B cell (primary cell): Measurements from ENCODE around the gene DHX9. TPM values are rescaled to one million over a fixed set of nuclear protein-coding genes. Genes with fewer than 3 reads are reported as not detected.

ENCODE experiments used
- ATAC-seq: fragments of 200-7000 bp; cut with Tn5 transposase; one replicate; pipeline ENCODE4 v1.10.0; 2021; ENCODE audit warnings: low read depth, mild to moderate bottlenecking, moderate number of reproducible peaks, moderate library complexity
- CTCF ChIA-PET: fragments of 350-600 bp; sonication (Branson Sonifier 250); formaldehyde crosslinking; loops from one replicate; lab custom pipeline; 2021; ENCODE audit warnings: antibody characterized with exemption, inconsistent platforms; lab: Charles Lee
- POLR2A ChIA-PET: fragments of 350-600 bp; sonication (Branson Sonifier 250); formaldehyde crosslinking; loops from one replicate; lab custom pipeline; 2021; ENCODE audit warnings: antibody characterized with exemption; lab: Charles Lee
- DNase-seq: peaks from one replicate; pipeline ENCODE4 v3.0.0; 2013
- H2AFZ ChIP-seq: 2 replicates; pipeline ENCODE4 v1.6.1; 2012; ENCODE audit warnings: mild to moderate bottlenecking, low read depth, low read length; ENCODE audit not compliant: insufficient read depth, poor library complexity, severe bottlenecking
- H3K27ac ChIP-seq, 2 donors: 1 replicate in 1 of 2; 2 replicates in 1 of 2; pipeline ENCODE4 v1.5.1; 2012 to 2013; ENCODE audit warnings: low read length in 2 of 2, mild to moderate bottlenecking in 2 of 2, moderate library complexity in 1 of 2
- H3K27me3 ChIP-seq, 4 experiments: fragments of 200-600 bp in 1 of 4; sonication (generic) in 1 of 4; replicated peaks in 1 of 4; 1 replicate in 2 of 4; 2 replicates in 2 of 4; pipeline versions ENCODE4 v1.6.1 to v1.7.0; 2013 to 2016; ENCODE audit warnings: low read length in 3 of 4, mild to moderate bottlenecking in 2 of 4, mixed read lengths in 1 of 4, moderate library complexity in 1 of 4; ENCODE audit not compliant: insufficient read depth in 4 of 4, control insufficient read depth in 3 of 4; ENCODE audit errors: control extremely low read depth in 1 of 4
- H3K36me3 ChIP-seq, 2 experiments: replicated peaks in 1 of 2; 1 replicate in 1 of 2; 2 replicates in 1 of 2; pipeline versions ENCODE4 v1.6.1 to v1.7.1; 2013; ENCODE audit warnings: low read length in 1 of 2; ENCODE audit not compliant: insufficient read depth in 2 of 2, control insufficient read depth in 1 of 2; ENCODE audit errors: control extremely low read depth in 1 of 2, extremely low read depth in 1 of 2
- H3K4me1 ChIP-seq, 2 donors: fragments of 200-600 bp in 1 of 2; sonication (generic) in 1 of 2; 1 replicate in 1 of 2; 2 replicates in 1 of 2; pipeline versions ENCODE4 v1.5.1 to v1.6.1; 2013 to 2017; ENCODE audit warnings: low read length in 2 of 2; ENCODE audit not compliant: control insufficient read depth in 2 of 2, insufficient read depth in 2 of 2
- H3K4me2 ChIP-seq: replicated peaks from 2 replicates; pipeline ENCODE3; 2012; ENCODE audit warnings: mild to moderate bottlenecking, low read depth, low read length; ENCODE audit not compliant: poor library complexity, severe bottlenecking
- H3K4me3 ChIP-seq, 5 experiments: fragments of 200-600 bp in 1 of 5; sonication (generic) in 1 of 5; 1 replicate in 3 of 5; 2 replicates in 2 of 5; pipeline versions ENCODE4 v1.5.1 to v1.7.0; 2011 to 2016; ENCODE audit warnings: low read length in 4 of 5, mild to moderate bottlenecking in 4 of 5, low read depth in 2 of 5, control low read depth in 1 of 5, moderate library complexity in 1 of 5; ENCODE audit not compliant: insufficient read depth in 1 of 5; ENCODE audit errors: control extremely low read depth in 1 of 5, extremely low read depth in 1 of 5
- H3K79me2 ChIP-seq: fragments of 200-600 bp; sonication (generic); one replicate; pipeline ENCODE4 v1.6.0; 2016; ENCODE audit warnings: low read length; ENCODE audit not compliant: control insufficient read depth, insufficient read depth
- H3K9ac ChIP-seq: fragments of 200-600 bp; sonication (generic); 2 replicates; pipeline ENCODE4 v1.6.1; 2017; ENCODE audit warnings: mild to moderate bottlenecking, low read length, moderate library complexity
- H3K9me3 ChIP-seq, 3 donors: one replicate each; pipeline versions ENCODE4 v1.6.1 to v1.7.1; 2013; ENCODE audit warnings: low read length in 2 of 3; ENCODE audit not compliant: control insufficient read depth in 2 of 3, insufficient read depth in 1 of 3; ENCODE audit errors: control extremely low read depth in 1 of 3
- H4K20me1 ChIP-seq: 2 replicates; pipeline ENCODE4 v1.6.0; 2012; ENCODE audit warnings: mild to moderate bottlenecking, low read length; ENCODE audit not compliant: insufficient read depth, control insufficient read depth, poor library complexity, severe bottlenecking
- H3K27ac Mint-ChIP-seq: one replicate; pipeline ENCODE4 v1.8.0; 2021; ENCODE audit warnings: mixed read lengths
- H3K27me3 Mint-ChIP-seq: one replicate; pipeline ENCODE4 v1.8.0; 2021; ENCODE audit warnings: mixed read lengths
- H3K4me1 Mint-ChIP-seq: one replicate; pipeline ENCODE4 v1.8.0; 2021; ENCODE audit warnings: mixed read lengths
- H3K4me3 Mint-ChIP-seq: one replicate; pipeline ENCODE4 v1.8.0; 2021; ENCODE audit warnings: mixed read lengths
- H3K9me3 Mint-ChIP-seq: one replicate; pipeline ENCODE4 v1.8.0; 2022; ENCODE audit warnings: mixed read lengths; ENCODE audit not compliant: insufficient read depth
- CTCF ChIP-seq: fragments of 200-600 bp; IDR thresholded peaks from one replicate; pipeline ENCODE4 v1.8.0; 2022; ENCODE audit warnings: antibody characterized with exemption, mild to moderate bottlenecking
- EZH2 ChIP-seq: IDR thresholded peaks from 2 replicates; pipeline ENCODE4 v1.6.1; 2012; ENCODE audit warnings: borderline replicate concordance, low read depth, mild to moderate bottlenecking, moderate library complexity, low read length; ENCODE audit not compliant: insufficient read depth, poor library complexity, severe bottlenecking
- WGBS: methylation state at CpG from one replicate; pipeline ENCODE4 v1.1.5; 2013; ENCODE audit warnings: missing lambda C conversion rate; ENCODE audit not compliant: insufficient coverage; 5-methylcytosine and 5-hydroxymethylcytosine counted together
- intact Hi-C: fragments of 100-400 bp; cut with micrococcal nuclease; formaldehyde crosslinking; loops from one replicate; pipeline ENCODE4 v1.10.0; 2022
- polyA plus RNA-seq: library from polyadenylated mRNA; depleted of rRNA; stranded (reverse); fragments of >200 nt; gene quantifications from 2 replicates; pipeline ENCODE4 v1.2.3, GENCODE V29; 2012
- total RNA-seq, 2 donors: library from RNA; stranded (reverse); fragments of 120-200 nt in 1 of 2; gene quantifications; 1 replicate in 1 of 2; 2 replicates in 1 of 2; pipeline versions ENCODE4 v1.2.3 to v1.2.4, GENCODE V29; 2013 to 2022

The DHX9 gene
- total and polyA plus RNA-seq, 2 donors (not counting 1 experiment from before 2014, with no cell fraction given) = 70.6 to 213 TPM

GRCh38 chr1:182917378-182917777, 78.2 kb downstream of the DHX9 start:
- H3K27ac Mint-ChIP-seq = no peak overlapping the region
- no peaks in the 10 kb centered on the region for H3K4me1 Mint-ChIP-seq
- Histone ChIP-seq H3K9me3 (peaks cover 0 to 8% (median 0%) of the 10 kb centered on the region in 3 donors), H3K36me3 (no peaks in the 10 kb centered on the region), H2AFZ (no peak overlapping the region), H4K20me1 (no peaks in the 10 kb centered on the region), H3K27me3 (peaks cover 0 to 6% (median 0%) of the 10 kb centered on the region in 4 experiments), H3K4me3 (no peak overlapping the region), H3K4me1 (no peaks in the 10 kb centered on the region), H3K27ac (no peak overlapping the region), H3K79me2 (no peaks in the 10 kb centered on the region), H3K4me2 (no peak overlapping the region), H3K9ac (no peak overlapping the region)
- ATAC-seq (no peak), DNase-seq (no peak)
- no peak for TF ChIP-seq EZH2
- TF ChIP-seq CTCF = no peak
- H3K27me3 Mint-ChIP-seq = peaks cover 23% of the 10 kb centered on the region
- intact Hi-C loops = no loop called here
- ChIA-PET CTCF (no interaction called here), POLR2A (no interaction called here)
- H3K4me3 Mint-ChIP-seq = no peak overlapping the region
- WGBS = 79% methylated on average over 3 of the region's 3 CpGs
- H3K9me3 Mint-ChIP-seq = no peaks in the 10 kb centered on the region

- no peaks in the 10 kb centered on the region for H3K79me2 ChIP-seq
- no peaks in the 10 kb centered on the region for H3K27me3 ChIP-seq
- H3K4me3 ChIP-seq = no peak overlapping the region
- ChIA-PET POLR2A (no interaction called here), CTCF (no interaction called here)
- Mint-ChIP-seq H3K9me3 (no peaks in the 10 kb centered on the region), H3K4me1 (peaks cover 14% of the 10 kb centered on the region), H3K27me3 (peaks cover 4% of the 10 kb centered on the region), H3K27ac (no peak overlapping the region), H3K4me3 (no peak overlapping the region)
- H2AFZ ChIP-seq = no peak overlapping the region
- no peaks in the 10 kb centered on the region for H3K9me3 ChIP-seq
- no peaks in the 10 kb centered on the region for H3K36me3 ChIP-seq
- DNase-seq = no peak
- intact Hi-C loops = no loop called here
- TF ChIP-seq EZH2 = no peak
- TF ChIP-seq CTCF = no peak
- no peak for ATAC-seq
- WGBS = no CpG with 5 or more reads among the region's 1 CpG
- H3K4me1 ChIP-seq = peaks cover 2 to 3% of the 10 kb centered on the region in 2 donors
- H3K27ac ChIP-seq = no peak overlapping the region
- H4K20me1 ChIP-seq = no peaks in the 10 kb centered on the region
- H3K9ac ChIP-seq = no peak overlapping the region
- no peak overlapping the region for H3K4me2 ChIP-seq
Measured at GRCh38 chr1:182925661-182926060, 86.5 kb downstream of the DHX9 start.
